HG02938 (cell line): ENCODE data around the gene INPP5E.

Experiments used
- ATAC-seq: cut with Tn5 transposase; IDR thresholded peaks from one replicate; pipeline ENCODE4 v1.9.1; 2021; ENCODE audit warnings: mild to moderate bottlenecking, moderate library complexity; ENCODE audit not compliant: unreplicated experiment

INPP5E gene

GRCh38 chr9:136448655-136449054 is 9.0 kb upstream of the INPP5E start:
- no peak for ATAC-seq

DNA sequence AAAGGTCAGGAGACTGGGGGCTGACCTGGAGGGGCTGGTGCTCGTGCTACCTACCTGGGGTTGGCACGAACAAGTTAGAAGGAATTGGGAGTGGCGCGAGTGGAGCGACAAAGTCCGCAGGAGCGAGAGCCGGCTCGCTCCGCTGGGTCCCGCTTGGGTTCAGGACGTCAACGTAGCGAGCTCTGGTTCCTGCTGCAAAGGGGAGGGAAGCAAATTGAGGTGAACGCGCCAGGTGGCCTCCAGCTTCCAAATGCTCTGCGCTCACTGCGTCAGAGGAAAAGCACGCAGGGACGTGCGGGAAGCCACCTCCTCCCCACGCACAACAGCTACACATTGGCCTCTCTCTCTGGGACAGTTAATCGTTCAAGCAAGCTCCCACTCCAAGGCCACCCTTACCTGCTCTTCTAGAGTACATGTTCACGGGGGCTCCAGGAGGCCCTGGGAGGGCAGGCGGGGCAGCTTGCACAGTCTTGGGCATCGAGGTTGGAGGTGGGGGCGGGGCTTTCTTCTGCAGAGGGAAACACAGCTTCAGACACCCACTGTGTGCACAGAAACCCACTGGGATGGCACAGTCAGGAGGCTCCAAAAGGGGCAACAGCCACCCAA is 7.6 kb upstream of the INPP5E start:
- no peak for ATAC-seq

DNA sequence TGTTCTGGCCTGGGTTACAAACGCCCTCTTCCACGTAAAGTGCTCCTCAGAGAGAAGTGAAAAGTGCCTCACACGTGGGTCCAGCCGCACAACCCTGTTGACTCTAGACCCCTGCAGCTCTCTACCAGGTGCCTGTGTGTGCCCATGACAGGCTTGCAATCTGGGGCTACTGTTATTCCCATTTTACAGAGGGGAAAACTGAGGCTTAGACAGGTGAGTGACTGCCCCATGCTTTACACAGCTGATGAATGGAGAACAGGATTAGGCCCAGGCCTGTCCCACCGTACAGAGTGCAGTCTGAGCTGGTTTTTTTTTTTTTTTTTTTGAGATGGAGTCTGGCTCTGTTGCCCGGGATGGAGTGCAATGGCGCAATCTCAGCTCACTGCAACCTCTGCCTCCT is 6.2 kb upstream of the INPP5E start:
- no peak for ATAC-seq

GRCh38 chr9:136444102-136444501 is 4.5 kb upstream of the INPP5E start:
- ATAC-seq = no peak

DNA sequence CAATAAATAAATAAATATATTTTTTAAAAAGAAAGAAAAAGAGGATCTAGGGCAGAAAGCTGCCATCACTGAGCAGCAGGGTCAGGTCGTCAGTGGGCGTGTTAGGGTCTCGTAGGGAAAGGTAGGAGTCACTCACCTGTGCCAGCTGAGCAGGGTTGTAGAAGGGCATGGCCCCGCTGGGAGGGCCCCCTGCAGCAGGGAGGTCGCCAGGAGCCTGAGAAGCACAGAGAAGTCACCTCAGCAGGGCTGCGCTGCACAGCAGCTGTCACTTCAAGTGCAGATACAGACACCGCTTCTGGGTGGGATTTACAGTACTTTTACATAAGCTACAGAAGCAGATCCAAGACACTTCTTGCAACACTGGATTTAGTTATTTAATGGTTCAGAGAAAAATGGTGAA is 4.0 kb upstream of the INPP5E start:
- ATAC-seq = no peak

DNA sequence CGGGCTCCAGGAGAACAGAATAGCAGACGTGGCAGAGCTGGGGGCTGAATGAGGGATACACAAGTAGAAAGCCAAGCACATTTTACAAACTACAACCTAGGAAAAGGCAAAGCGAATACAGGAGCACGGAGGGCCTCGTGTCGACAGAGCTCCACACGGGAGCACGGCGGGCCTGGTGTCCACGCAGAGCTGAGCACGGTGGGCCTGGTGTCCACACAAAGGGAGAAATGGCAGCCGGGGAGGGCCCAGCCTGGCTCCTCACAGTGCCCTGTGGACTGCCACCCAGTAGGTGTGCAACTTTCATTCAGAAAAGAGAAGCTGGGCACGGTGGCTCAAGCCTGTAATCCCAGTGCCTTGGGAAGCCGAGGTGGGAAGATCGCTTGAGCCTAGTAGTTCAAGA is 3.4 kb upstream of the INPP5E start:
- no peak for ATAC-seq

- ATAC-seq = no peak
Observed at GRCh38 chr9:136442265-136442664, 2.6 kb upstream of the INPP5E start.

- ATAC-seq = no peak
Observed at GRCh38 chr9:136441681-136442245, 2.1 kb upstream of the INPP5E start.

- ATAC-seq = no peak
Observed at GRCh38 chr9:136441191-136441680, 1.6 kb upstream of the INPP5E start.

DNA sequence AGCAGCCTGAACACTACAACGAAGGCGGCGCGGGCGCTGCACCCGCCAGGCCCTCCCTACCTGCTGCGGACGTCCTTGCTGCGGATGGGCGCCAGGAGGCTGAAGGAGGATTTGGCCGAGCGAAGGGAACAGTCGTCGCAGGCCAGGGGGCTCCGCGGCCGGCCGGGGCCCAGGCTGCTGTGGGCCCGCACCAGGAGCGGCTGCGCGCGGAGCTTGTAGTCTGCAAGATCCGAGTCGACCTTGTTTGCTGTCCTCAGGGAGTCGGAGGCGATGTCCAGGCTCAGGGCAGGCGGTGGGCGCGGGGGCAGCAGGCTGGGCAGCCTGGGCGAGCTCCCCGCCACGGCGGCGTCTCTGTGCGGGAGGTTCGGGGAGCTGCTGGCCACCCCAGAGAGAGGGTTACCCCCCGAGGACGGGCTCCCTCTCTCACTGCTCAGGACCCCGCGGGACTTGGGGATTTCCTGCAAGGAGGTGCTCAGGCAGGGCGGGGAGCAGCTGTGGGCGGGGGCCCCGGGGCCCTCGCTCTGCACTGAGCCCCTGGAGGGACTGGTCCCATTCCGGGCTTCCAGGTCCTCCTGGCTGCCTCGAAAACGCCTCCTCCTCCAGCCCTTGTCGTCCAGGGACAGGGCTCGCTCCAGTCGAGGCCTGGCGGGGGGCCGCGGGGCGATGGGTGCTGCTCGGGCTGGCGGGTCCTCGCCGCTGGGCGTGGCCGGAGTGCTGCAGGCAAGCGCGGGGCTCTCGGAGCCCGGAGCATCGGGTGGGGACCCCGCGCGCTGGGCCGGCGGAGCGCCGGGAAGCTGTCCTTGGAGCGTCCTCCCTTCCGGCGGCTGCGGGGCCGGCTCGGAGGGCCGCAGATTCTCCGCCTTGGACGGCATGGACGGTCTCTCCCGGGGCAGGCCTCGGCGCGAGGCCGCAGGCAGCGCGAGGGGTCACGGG is 831 bp downstream of the INPP5E start:
- peak; percentile 36 for ATAC-seq

- no peak for ATAC-seq
Observed at GRCh38 chr9:136437839-136438547, 1.7 kb downstream of the INPP5E start.

DNA sequence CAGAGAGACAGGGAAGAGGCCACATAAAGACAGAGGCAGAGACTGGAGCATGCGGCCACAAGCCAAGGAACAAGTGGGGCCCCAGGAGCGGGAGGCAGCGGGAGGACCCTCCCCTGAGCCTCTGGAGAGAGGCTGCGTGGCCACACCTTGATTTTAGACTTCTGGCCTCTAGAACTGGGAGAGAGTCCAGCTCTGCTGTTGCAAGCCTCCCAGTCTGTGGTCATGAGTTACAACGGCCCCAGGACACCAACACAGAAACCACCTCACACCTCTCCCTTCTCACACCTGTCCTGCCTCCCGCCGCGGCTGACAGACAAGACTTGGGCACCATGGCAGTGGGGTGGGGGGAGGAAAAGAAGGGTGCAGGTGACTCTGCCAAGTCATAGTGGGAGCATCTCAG is 2.2 kb downstream of the INPP5E start:
- ATAC-seq = no peak

- no peak for ATAC-seq
Observed at GRCh38 chr9:136436055-136436634, 3.5 kb downstream of the INPP5E start.

- ATAC-seq = no peak
Observed at GRCh38 chr9:136434580-136435169, 5.0 kb downstream of the INPP5E start.

GRCh38 chr9:136433849-136434579 is 5.6 kb downstream of the INPP5E start:
- no peak for ATAC-seq

- ATAC-seq = no peak
Observed at GRCh38 chr9:136433043-136433715, 6.5 kb downstream of the INPP5E start.

DNA sequence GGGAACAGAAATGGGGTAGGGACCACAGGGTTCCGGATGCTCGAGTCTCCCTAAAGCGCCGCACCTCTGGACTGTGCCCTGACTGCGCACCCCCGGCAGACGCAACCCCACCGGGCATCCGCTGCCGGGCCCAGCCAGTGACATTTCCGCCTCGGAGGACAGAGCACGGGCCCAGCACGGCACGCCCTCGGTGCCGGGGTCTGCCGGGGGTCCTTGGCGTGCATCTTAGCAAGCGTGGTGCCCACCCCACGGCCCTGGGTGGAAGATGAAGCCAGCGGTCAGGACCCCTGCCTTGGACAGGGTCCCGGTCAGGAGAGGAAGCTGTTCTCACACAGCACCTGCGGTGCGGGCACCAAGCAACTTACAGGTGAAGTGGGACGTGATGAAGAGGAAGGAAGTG is 7.1 kb downstream of the INPP5E start:
- ATAC-seq = no peak

GRCh38 chr9:136431782-136432350 is 7.8 kb downstream of the INPP5E start:
- no peak for ATAC-seq
